HG03039 (cell line): ENCODE measurements around the gene CDH1.

Experiments
- ATAC-seq: cut with Tn5 transposase; IDR thresholded peaks from one replicate; pipeline ENCODE4 v1.9.1; 2021; ENCODE audit warnings: mild to moderate bottlenecking, moderate library complexity; ENCODE audit not compliant: unreplicated experiment

The CDH1 gene

GRCh38 chr16:68759062-68759461, 22.0 kb downstream of the CDH1 start:
- ATAC-seq = no peak

- peak; percentile 55 for ATAC-seq
Observed at GRCh38 chr16:68760671-68761275, 23.7 kb downstream of the CDH1 start.

GRCh38 chr16:68762996-68763756, 26.1 kb downstream of the CDH1 start:
- ATAC-seq = no peak

- ATAC-seq = no peak
Observed at GRCh38 chr16:68764862-68765261, 27.8 kb downstream of the CDH1 start.

- ATAC-seq = no peak
Observed at GRCh38 chr16:68767581-68767980, 30.5 kb downstream of the CDH1 start.

- no peak for ATAC-seq
Observed at GRCh38 chr16:68768175-68768574, 31.1 kb downstream of the CDH1 start.

GRCh38 chr16:68768771-68769170, 31.7 kb downstream of the CDH1 start:
- ATAC-seq = no peak

- no peak for ATAC-seq
Observed at GRCh38 chr16:68770671-68771070, 33.6 kb downstream of the CDH1 start.

GRCh38 chr16:68772030-68772681, 35.1 kb downstream of the CDH1 start:
- ATAC-seq = no peak

- no peak for ATAC-seq
Observed at GRCh38 chr16:68772871-68773270, 35.8 kb downstream of the CDH1 start.

GRCh38 chr16:68774982-68775634, 38.0 kb downstream of the CDH1 start:
- no peak for ATAC-seq

- ATAC-seq = no peak
Observed at GRCh38 chr16:68776821-68777485, 39.9 kb downstream of the CDH1 start.

- no peak for ATAC-seq
Observed at GRCh38 chr16:68778551-68779231, 41.6 kb downstream of the CDH1 start.

GRCh38 chr16:68779891-68780290, 42.8 kb downstream of the CDH1 start:
- no peak for ATAC-seq

GRCh38 chr16:68781784-68782183, 44.7 kb downstream of the CDH1 start:
- ATAC-seq = no peak

- ATAC-seq = no peak
Observed at GRCh38 chr16:68782198-68783174, 45.4 kb downstream of the CDH1 start.

- ATAC-seq = no peak
Observed at GRCh38 chr16:68784226-68784625, 47.1 kb downstream of the CDH1 start.

- ATAC-seq = no peak
Observed at GRCh38 chr16:68784721-68785120, 47.6 kb downstream of the CDH1 start.

GRCh38 chr16:68785715-68786114, 48.6 kb downstream of the CDH1 start:
- no peak for ATAC-seq
